Activated B cell treated with CpG ODN at 0.5 μM for 24 hours (primary cell): ENCODE data around the gene PLAAT3. TPM values are rescaled to one million over a fixed set of nuclear protein-coding genes. Genes with fewer than 3 reads are reported as not detected.

Experiments used
- ATAC-seq: fragments of 200-7000 bp; cut with Tn5 transposase; one replicate; pipeline ENCODE4 v1.10.0; 2021; ENCODE audit warnings: low read depth, mild to moderate bottlenecking, moderate library complexity
- CTCF ChIA-PET: fragments of 350-600 bp; sonication (Branson Sonifier 250); formaldehyde crosslinking; loops from one replicate; lab custom pipeline; 2021; ENCODE audit warnings: antibody characterized with exemption; lab: Charles Lee
- POLR2A ChIA-PET: fragments of 350-600 bp; sonication (Branson Sonifier 250); formaldehyde crosslinking; loops from one replicate; lab custom pipeline; 2021; ENCODE audit warnings: antibody characterized with exemption; lab: Charles Lee
- DNase-seq: peaks from one replicate; pipeline ENCODE4 v3.0.0; 2022
- H3K27ac Mint-ChIP-seq: one replicate; pipeline ENCODE4 v1.8.0; 2020; ENCODE audit warnings: mixed read lengths
- H3K27me3 Mint-ChIP-seq: one replicate; pipeline ENCODE4 v1.8.0; 2021; ENCODE audit warnings: mixed read lengths
- H3K36me3 Mint-ChIP-seq: one replicate; pipeline ENCODE4 v1.8.0; 2021; ENCODE audit warnings: low read depth, mixed read lengths
- H3K4me1 Mint-ChIP-seq: one replicate; pipeline ENCODE4 v1.8.0; 2021; ENCODE audit warnings: mixed read lengths
- H3K4me3 Mint-ChIP-seq: one replicate; pipeline ENCODE4 v1.8.0; 2020; ENCODE audit warnings: mild to moderate bottlenecking, mixed read lengths
- H3K9me3 Mint-ChIP-seq: one replicate; pipeline ENCODE4 v1.8.0; 2020; ENCODE audit warnings: mixed read lengths
- CTCF ChIP-seq: fragments of 200-600 bp; IDR thresholded peaks from one replicate; pipeline ENCODE4 v1.8.0; 2022; ENCODE audit warnings: antibody characterized with exemption, mild to moderate bottlenecking
- intact Hi-C: fragments of 100-400 bp; cut with micrococcal nuclease; formaldehyde crosslinking; loops from one replicate; pipeline ENCODE4 v1.15.1; 2024
- total RNA-seq: library from RNA; stranded (reverse); gene quantifications from 2 replicates; pipeline ENCODE4 v1.2.3, GENCODE V29; 2022

PLAAT3 gene
- total RNA-seq, 1 donor from 2014 or later: 0.82 TPM

GRCh38 chr11:63616953-63617352, 2.7 kb upstream of the PLAAT3 start:
- ATAC-seq (no peak), DNase-seq (no peak)
- ChIA-PET POLR2A (no interaction called here), CTCF (no interaction called here)
- Mint-ChIP-seq H3K27ac (no peak overlapping the region), H3K27me3 (peaks cover 10% of the 10 kb centered on the region), H3K36me3 (no peaks in the 10 kb centered on the region), H3K4me3 (no peak overlapping the region), H3K9me3 (no peaks in the 10 kb centered on the region), H3K4me1 (peaks cover 21% of the 10 kb centered on the region)
- no peak for TF ChIP-seq CTCF
- intact Hi-C loops: no loop called here

- DNase-seq: no peak
Measured at GRCh38 chr11:63613517-63614135, 607 bp downstream of the PLAAT3 start.

GRCh38 chr11:63612181-63612580, 2.1 kb downstream of the PLAAT3 start:
- Mint-ChIP-seq H3K9me3 (no peaks in the 10 kb centered on the region), H3K27ac (no peak overlapping the region), H3K36me3 (no peaks in the 10 kb centered on the region), H3K27me3 (peaks cover 7% of the 10 kb centered on the region), H3K4me1 (peaks cover 15% of the 10 kb centered on the region), H3K4me3 (no peak overlapping the region)
- TF ChIP-seq CTCF: no peak
- CTCF ChIA-PET: no interaction called here
- DNase-seq (no peak), ATAC-seq (no peak)
- POLR2A ChIA-PET: no interaction called here
- intact Hi-C loops: loop anchor here (5.0 kb wide), 1 partner anchor 45 kb away; no protein-coding TSS in a partner anchor

More at GRCh38 chr11:63613517-63614135, 607 bp downstream of the PLAAT3 start:
- H3K4me1 Mint-ChIP-seq: peaks cover 15% of the 10 kb centered on the region
- CTCF ChIA-PET: no interaction called here
- peak; percentile 59 for ATAC-seq
- POLR2A ChIA-PET: interaction anchor here (0.5 kb wide), 1 partner anchor 1165 kb away, joined by 3 read pairs; no protein-coding TSS in a partner anchor
- intact Hi-C loops: loop anchor here (5.0 kb wide), 1 partner anchor 46 kb away; no protein-coding TSS in a partner anchor
- H3K9me3 Mint-ChIP-seq: no peaks in the 10 kb centered on the region
- no peak for TF ChIP-seq CTCF
- H3K27ac Mint-ChIP-seq: no peak overlapping the region
- peak overlapping the region; percentile 74 for H3K4me3 Mint-ChIP-seq
- H3K27me3 Mint-ChIP-seq: peaks cover 4% of the 10 kb centered on the region
- H3K36me3 Mint-ChIP-seq: no peaks in the 10 kb centered on the region

- ChIA-PET POLR2A (no interaction called here), CTCF (no interaction called here)
- intact Hi-C loops: loop anchor here (5.0 kb wide), 1 partner anchor 44 kb away; no protein-coding TSS in a partner anchor
- Mint-ChIP-seq H3K4me3 (no peak overlapping the region), H3K9me3 (no peaks in the 10 kb centered on the region), H3K27me3 (peaks cover 7% of the 10 kb centered on the region), H3K4me1 (peaks cover 15% of the 10 kb centered on the region), H3K27ac (no peak overlapping the region), H3K36me3 (no peaks in the 10 kb centered on the region)
- ATAC-seq (no peak), DNase-seq (no peak)
- no peak for TF ChIP-seq CTCF
Measured at GRCh38 chr11:63611395-63611747, 2.9 kb downstream of the PLAAT3 start.

GRCh38 chr11:63610604-63611394, 3.4 kb downstream of the PLAAT3 start:
- H3K36me3 Mint-ChIP-seq: no peaks in the 10 kb centered on the region
- ChIA-PET CTCF (no interaction called here), POLR2A (no interaction called here)
- H3K27ac Mint-ChIP-seq: no peak overlapping the region
- peaks cover 4% of the 10 kb centered on the region for H3K27me3 Mint-ChIP-seq
- H3K9me3 Mint-ChIP-seq: no peaks in the 10 kb centered on the region
- TF ChIP-seq CTCF: no peak
- intact Hi-C loops: loop anchor here (5.0 kb wide), 1 partner anchor 43 kb away; no protein-coding TSS in a partner anchor
- no peak for ATAC-seq
- DNase-seq: no peak
- H3K4me3 Mint-ChIP-seq: no peak overlapping the region
- H3K4me1 Mint-ChIP-seq: peaks cover 15% of the 10 kb centered on the region
